SKM-1 treated with dmso at 0.1 percent for 144 hours (cell line): ENCODE data around the gene SIK3.

Source experiments
- DNase-seq: peaks from one replicate; lab custom pipeline; 2025; ENCODE audit not compliant: unreplicated experiment; lab: John Stamatoyannopoulos, UW

The SIK3 gene

DNA sequence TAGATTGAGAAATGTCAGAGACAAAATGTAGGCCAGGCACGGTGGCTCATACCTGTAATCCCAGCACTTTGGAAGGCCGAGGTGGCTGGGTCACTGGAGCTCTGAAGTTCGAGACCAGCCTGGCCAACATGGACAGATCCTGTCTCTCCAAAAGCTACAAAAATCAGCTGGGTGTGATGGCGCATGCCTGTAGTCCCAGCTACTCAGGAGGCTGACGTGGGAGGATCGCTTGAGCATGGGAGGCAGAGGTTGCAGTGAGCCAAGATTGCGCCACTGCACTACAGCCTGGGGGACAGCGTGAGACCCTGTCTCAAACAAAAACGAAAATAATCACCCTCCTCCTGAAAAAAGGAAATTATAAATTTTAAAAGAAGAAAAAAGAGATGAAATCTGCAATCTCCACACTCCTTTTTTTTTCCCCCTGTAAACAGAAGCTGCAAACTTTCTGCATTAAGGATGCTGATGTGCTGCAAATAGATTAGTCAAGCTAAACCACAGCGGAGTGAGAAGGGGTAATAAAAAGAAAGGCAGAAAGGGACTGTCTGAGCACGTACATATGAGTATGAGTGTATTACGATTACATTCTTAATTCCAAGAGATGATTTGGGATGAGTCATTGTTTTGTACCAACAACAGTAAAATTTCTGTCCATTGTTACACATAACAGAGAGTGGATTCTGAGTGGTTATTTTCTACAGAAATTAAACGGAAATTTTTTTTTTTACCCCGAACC lies 87.3 kb downstream of the SIK3 start:
- no peak for DNase-seq

DNA sequence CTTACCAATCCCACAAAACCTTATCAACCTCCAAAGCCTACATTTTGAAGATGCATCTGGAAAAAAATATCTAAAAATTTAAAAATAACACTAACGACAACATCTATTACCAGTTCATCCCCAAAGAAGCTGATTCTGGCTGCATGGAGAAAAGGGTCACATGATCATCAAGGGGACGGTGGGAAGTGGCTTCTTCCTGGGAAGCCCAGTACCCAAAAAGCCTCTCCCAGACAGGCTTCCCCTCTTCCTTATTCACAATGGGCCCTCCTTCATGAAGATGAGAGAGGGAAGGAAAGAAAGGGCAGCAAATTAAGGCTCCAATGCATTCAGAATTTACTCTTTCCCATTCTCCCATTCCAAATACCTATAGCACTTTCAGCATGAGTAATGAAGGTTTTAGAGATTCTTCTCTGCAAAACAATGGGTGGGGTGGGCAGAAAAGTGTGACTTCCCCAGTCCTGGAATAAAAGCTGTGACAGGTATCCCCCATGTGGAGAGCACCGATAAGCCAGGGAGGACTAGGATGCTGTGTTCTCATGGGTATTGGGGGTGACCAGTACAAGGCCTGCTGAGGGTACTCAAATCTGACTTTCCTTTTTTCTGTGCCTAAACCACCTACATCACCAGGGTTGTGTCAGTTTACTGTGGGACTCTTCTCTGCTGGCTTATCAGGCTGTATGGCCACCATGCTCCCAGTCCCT lies 88.2 kb downstream of the SIK3 start:
- no peak for DNase-seq

DNA sequence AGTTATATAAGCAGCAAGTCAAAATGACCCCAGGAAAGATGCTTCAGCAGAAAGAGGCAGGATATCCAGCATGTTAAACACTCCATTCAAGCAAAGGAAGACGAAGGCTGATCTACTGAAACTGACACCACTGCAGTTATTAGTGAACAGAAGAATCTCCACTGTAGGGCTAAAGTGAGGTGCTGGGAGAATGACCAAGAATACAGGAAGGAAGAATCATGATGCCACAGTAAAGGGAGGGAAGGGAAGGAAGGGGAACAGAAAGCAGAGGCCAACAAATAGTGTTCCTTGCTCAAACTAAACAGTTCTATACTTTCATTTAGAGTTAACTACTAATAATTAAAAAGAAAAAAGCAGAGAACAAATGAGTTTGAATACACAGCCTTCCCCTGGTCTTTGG lies 92.5 kb downstream of the SIK3 start:
- DNase-seq = peak; percentile 50

DNA sequence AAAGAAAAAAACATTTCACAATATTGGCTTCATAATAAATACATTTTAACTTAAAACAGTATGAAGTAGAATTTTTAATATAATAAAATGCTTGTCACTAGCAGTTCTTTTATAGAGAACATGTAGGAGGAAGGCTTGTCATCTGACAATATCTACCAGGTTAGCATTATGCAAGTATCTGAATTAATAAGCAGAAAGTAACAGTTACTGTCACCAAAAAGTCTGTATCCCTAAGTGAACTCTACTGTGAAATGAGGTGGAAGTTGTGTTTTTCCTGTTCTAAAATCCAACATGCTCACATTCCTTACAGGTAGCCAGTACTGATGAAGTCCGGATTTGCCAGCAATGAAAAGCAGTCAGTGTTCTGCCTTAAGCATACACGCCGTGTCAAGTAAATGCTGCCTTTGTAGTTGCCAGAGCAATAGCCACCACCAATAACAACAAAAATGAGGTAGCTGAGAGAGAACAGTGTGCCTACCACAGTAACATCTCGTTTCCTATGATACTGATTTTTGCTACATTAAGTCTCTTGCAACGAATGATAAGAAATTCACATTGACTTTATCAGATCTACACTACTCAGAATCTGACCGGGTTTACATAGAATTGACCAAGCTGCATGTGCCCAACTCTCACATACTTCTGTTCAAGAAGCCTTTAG lies 95.5 kb downstream of the SIK3 start:
- no peak for DNase-seq

DNA sequence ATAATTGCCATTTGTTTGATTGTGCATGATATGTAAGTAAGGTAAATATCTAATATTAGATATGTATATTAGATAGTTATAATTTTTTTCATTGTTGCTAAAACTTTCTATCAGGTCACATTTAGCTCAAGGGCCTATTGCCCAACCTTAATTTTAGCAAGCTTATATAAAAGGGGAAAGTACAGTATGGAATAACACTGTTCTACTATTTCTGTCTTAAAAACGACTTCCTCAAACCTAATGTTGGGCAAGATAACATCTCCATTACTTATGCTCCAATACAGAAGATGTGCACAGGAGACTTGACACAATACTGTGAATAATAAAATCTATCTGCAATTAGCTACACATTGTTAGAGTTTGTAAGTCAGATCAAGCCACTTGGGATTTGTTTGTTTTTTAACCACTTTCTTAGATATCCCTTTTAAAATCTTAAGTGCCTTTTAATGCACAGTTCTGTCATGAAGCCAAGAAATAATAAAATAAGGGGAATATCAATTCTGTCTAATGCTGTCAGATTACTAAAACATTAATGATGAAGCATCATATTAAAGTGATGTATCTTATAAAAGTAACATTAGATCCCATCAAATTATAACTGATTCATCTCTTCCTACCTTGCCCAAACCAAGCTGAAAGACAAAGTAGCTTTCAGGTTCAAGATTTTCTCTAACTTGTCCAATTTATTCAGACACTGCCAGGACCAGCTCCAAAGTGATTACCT lies 98.1 kb downstream of the SIK3 start:
- DNase-seq = peak; percentile 81

DNA sequence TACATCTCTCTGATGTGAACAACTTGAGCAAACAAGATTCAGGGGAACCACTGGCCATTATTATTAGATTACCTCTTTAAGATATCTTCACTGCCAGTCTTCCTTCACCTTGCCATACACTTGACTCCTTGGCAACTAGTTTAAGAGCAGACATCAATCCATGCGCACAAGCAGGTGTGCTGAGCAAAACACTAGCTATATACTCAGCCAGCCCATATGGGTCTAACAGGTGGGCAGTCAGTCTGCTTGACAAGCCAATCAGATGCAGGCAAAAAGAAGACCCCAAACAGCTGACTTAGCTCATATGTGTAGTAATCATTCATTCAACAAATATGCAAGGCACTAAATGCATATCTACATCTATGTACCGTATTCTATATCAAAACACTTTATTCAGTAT lies 101.2 kb downstream of the SIK3 start:
- no peak for DNase-seq

DNA sequence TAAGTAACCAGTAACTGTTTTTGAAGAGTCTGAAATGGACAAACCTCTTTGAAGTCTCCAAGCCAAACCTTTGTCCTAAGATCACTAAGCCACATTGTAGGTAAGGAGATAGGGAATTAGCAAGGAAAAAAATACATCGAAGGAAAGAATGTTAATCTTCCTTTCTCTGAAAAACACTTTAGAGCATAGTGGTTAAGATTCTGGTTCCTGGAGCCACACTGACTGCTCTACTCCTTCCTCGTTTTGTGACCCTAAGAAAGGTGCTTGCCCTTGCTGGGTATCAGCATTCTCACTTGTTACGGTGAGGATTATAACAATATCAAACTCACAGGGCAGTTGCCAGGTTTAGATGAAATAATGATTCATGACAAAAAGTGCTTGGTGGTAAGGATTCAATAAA lies 104.0 kb downstream of the SIK3 start:
- DNase-seq = no peak

DNA sequence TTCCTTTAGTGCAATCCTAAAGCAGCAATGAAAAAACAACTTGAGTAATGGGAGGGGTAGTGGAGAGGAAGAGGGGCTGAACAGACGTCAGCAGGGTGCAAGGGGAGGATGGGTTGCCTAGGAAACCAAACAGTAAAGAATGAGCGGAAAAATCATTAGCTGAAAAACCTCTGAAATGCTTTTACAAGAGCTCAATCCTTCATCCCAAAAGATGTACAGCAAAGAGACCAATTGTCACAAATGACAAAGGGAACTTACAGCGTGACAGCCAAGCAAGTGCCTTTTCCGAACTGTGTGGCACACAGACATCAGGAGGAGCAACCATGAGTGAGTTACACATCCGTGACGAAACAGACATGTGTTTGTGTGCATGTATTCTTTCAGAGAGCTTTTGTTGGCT lies 104.6 kb downstream of the SIK3 start:
- DNase-seq = no peak

DNA sequence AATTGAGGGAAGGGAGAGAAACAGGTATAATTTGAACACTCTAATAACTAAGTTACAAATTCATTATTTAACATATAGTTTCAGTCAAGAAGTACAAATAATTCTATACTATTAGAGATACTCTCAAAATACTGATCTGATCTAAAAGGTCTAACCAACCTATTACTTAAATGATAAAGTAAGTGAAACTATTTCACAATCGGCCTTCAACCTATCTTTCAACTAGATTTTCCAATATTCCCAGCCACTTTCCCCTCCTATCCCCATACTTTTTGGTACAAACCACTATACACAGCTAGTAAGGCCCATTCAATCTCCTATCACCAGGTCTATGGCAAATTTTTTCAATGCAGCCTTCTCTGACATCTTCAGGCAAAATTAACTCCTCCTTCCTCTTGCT lies 106.7 kb downstream of the SIK3 start:
- DNase-seq = no peak

DNA sequence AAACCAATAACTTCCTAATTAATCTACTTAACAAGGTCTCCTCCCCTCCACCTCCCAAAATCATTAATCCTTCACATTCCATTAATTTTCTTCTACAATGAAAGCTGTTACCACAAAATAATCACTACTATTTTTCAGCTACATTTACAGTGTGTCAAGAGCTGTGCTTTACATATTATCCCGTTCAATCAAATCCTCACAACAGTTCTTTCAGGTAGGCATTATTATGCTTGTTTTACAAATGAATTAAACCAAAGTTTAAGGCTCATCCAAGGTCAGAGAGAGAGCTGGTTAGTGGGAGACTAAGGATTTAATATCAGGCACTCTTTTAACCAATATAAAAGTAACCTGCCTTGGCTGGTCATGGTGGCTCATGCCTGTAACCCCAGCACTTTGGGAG lies 107.4 kb downstream of the SIK3 start:
- no peak for DNase-seq

DNA sequence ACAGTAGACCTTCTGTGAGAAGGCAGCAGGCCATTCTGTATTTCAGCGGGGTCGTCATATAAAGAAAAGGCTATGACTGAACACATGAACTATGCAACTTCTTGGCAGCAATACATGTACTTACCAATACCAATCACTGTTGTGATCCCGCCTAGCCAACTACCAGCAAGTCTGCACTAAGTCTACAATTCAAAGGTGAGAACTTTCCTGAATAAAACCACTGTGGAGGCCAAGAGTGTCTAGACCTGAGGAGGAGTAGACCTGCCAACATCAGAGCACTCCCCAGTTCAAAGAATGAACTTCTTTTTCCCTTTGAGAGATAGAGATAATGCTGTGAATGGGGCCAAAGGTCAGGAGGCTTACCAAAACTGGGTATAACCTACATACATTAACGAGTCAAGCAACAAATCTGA lies 108.2 kb downstream of the SIK3 start:
- DNase-seq = no peak

DNA sequence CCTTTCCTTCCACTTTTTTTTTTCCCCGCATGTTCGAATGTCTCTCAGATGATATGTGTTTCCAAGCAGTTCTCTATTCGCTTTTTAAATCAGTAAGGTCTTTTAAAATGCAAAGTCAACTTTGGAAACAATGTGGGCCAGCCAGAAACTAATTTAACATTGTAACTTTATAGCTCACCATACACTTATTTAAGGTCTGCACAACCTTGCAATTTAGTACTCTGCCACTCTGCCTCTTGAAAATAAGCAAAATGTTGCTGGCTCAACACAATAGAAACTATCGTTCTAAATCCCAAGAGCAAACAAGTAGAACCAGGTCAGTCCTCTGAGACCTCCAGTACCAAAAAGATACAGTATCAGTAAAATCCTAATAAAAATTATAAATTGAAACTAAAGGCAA lies 109.0 kb downstream of the SIK3 start:
- DNase-seq = no peak

DNA sequence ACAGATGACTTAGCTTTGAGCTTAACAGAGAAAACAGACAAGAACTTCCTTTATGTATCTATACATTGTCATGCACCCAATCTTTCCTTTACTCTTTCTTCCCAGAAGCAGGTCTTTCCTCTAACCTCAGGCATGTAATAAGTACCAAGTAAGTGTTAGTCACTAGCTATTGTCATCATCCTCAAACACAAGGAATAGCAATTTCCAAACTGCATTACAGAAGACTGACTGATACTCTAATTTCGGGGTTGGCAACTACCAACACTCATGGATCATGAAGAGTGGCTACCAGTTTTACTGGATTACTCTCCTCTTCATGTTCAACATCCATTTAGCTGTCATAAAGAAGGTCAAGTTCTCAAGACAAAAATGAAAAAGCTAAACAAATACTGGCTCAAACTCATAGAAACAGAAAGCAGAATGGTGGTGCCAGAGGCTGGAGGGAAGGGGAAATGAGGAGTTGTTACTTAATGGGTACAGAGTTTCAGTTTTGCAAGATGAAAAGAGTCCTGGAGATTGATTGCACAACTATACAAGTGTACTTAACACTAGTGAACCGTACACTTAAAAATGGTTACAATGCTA lies 111.6 kb downstream of the SIK3 start:
- peak; percentile 76 for DNase-seq

DNA sequence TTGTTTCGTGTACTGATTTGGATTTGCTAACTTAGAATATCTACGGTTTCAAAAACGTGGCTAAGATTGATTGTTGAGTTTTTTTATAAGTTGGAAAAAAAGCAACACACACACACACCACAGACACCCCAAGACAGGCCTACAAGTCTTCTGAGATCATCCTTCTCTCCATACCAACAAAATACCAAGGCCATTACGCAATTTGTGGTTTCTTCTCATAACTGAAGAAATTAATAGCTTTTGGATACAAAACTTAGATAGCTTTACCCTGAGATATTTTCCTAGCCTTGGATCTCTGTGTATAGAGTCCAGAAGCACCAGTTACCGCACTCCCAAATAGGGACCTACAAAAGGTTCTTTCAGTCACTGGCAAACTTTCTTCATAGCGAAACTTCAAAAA lies 113.6 kb downstream of the SIK3 start:
- peak; percentile 32 for DNase-seq

DNA sequence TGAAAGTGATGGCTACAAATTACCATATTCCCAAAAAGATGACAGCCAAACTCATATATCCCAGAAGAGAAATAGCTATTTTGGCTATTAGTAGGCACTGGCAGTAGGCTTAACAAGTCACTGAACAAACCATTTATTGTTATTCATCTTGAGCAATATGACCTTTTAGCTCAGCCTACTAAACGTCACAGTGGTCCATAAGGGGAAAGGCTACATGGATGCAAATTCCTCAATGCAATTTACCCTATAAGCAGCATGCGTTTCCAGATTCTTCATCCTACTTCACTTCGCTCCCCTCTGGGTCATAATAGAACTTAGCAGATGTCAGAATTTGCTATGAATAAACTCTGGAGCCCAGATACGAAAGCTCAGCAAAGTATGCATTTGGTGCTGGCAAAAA lies 114.0 kb downstream of the SIK3 start:
- DNase-seq = no peak

DNA sequence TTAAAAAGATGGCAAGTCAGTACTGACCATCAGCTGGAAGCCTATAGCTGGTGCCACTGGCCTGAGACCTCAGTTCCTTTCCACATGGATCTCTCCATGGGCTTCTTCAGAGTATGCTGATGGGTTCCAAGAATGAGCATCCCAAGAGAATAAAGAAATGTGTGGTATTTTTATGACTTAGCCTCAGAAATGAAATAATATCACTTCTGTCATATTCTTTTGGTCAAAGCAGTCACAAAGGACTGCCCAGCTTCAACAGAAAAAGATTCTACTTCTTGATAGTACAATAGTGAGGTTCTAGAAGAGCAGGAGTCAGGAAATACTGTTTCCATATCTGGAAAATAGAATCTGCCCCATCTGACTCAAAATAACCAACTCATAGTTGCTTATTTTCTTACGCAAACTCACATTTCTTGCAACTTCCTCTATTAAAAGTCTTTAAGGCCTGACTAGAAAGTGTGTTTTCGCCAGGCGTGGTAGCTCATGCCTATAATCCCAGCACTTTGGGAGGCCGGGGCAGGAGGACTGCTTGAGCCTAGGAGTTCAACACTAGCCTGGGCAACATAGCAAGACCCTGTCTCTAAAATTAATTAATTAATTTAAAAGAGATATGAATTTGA lies 116.9 kb downstream of the SIK3 start:
- DNase-seq = peak; percentile 84

DNA sequence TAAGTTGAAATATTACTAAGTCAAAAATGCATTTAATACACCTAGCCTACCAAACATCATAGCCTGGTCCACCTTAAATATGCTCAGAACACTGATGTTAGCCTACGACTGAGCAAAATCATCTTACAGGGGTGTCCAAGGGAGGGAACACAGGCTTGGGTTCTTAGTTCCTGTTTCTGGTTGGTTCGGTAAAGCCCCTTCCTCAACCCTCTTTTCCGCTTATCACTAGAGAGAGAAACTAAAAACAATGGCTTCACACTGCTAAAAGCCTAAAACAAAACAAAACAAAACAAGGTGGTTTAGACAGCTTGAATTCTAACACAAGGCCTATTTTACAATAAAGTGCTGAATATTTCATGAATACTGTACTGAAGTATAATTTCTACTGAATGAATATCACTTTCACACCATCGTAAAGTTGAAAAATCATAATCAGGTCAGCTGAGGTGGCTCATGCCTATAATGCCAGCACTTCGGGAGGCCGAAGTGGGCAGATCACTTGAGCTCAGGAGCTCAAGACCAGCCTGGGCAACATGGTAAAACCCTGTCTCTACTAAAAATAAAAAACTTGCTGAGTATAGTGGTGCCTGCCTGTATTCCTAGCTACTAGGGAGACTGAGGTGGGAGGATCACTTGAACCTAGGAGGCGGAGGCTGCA lies 118.0 kb downstream of the SIK3 start:
- DNase-seq = no peak

DNA sequence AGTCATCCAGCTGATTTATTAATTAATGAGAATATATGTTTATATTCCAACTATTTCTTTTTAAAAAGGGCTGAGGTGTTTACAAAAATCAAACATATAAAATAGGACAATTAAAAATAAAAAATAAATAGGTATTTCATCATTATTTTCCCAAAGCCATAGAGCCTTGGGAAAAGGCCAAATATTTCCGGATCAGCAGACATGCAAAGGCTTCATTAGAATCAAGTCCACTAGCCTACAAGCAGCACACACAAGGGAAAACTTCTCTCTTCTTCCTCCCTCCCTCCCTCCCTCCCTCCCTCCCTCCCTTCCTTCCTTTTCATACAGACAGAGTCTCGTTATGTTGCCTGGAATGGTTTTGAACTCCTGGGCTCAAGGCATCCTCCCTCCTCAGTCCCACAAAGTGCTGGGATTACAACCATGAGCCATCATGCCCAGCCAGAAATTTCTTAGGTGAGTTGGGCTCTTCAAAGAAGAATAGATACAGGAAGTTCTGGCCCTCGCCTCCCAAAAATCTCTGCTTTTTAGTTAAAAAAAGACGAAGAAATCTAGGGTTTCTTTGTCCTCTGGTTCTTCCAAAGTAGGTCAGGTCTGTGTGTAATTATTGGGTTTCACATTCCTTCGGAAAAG lies 121.2 kb downstream of the SIK3 start:
- DNase-seq = no peak

DNA sequence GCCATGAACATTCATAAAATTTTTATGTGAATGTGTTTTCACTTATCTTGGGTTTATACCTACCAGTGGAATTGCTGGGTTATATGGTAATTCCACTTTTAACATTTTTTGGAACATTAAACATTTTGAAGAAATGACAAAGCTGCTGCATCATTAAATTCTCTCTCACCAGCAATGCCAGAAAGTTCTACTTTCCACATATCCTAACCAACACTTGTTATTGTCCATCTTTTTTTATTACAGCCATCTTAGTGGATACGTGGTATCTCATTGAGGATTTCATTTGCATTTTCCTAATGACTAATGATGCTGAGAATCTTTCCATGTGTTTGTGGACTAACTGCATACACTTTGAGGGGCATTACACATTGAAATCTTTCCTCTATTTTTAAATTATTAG lies 122.6 kb downstream of the SIK3 start:
- no peak for DNase-seq

DNA sequence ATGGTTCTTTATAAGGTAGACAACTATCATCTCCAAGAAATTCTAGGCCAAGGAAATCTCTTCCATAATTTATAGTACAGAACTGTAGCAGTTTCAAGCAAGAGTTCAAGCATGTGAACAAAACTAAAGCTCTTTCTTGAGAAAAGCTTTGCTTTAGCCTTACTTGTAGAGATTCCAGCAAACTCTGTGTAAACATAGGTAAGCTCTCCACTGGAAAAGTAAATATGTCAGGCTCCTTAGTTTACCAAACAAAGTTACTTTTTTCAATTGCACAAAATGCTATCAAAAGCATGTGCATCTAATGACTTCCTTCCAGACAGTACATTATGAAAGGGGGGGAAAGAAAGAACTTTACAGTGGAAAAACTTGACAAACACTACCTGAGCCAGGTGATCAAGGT lies 125.0 kb downstream of the SIK3 start:
- DNase-seq = no peak
